ENCODE data around the gene HCCS. TPM values are rescaled to one million over a fixed set of nuclear protein-coding genes. Genes with fewer than 3 reads are reported as not detected.
"Not testable (repeated sequence)": the region's sequence is repeated elsewhere in the genome, so short reads cannot be mapped to it uniquely, and the experiment has no call there.

Gene HCCS
- total and polyA plus RNA-seq, 2 donors, result 15.3 to 15.7 TPM

DNA sequence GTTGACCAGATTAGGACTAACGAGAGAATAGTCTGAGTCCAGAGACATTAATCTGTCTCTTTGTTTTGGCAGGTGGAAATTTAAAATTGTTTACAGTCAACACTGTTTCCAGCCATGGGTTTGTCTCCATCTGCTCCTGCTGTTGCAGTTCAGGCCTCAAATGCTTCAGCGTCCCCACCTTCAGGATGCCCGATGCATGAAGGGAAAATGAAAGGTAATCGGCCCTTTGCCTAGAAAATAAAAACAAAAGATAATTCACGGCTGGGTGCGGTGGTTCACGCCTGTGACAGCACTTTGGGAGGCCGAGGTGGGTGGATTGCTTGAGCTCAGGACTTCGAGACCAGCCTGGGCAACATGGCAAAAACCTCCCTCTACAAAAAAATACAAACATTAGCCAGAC is 815 bp downstream of the HCCS start:
- Histone ChIP-seq H3K4me1 (ENCODE audit: control insufficient read depth in 2 of 2, insufficient read depth in 2 of 2, low read length in 2 of 2) (peaks cover 0 to 5% of the 10 kb centered on the region in 2 donors), H3K27me3 (ENCODE audit: control insufficient read depth in 2 of 2, insufficient read depth in 1 of 2, low read length in 1 of 2) (no peaks in the 10 kb centered on the region), H3K36me3 (ENCODE audit: control insufficient read depth in 2 of 2, insufficient read depth in 2 of 2, low read length in 1 of 2) (peaks cover 22% of the 10 kb centered on the region in 2 donors), H3K27ac (ENCODE audit: low read depth in 1 of 2, low read length in 1 of 2) (peak overlapping the region in 1 of 2 donors; percentile 46), H3K4me3 (ENCODE audit: low read length in 2 of 2) (peak overlapping the region; percentile 68 to 84), H3K9me3 (ENCODE audit: control insufficient read depth in 2 of 2, insufficient read depth in 1 of 2, low read length in 1 of 2) (peaks cover 0 to 2% of the 10 kb centered on the region in 2 donors)
- 71% methylated on average over 9 of the region's 9 CpGs for WGBS
- no peak for DNase-seq (ENCODE audit: low read depth in 6 of 9, low spot score in 9 of 9)

GRCh38 chrX:11113731-11114130 is 2.6 kb downstream of the HCCS start:
- Histone ChIP-seq H3K4me3 (ENCODE audit: low read length in 2 of 2) (no peak overlapping the region), H3K9me3 (ENCODE audit: control insufficient read depth in 2 of 2, insufficient read depth in 1 of 2, low read length in 1 of 2) (peaks cover 0 to 2% of the 10 kb centered on the region in 2 donors), H3K4me1 (ENCODE audit: control insufficient read depth in 2 of 2, insufficient read depth in 2 of 2, low read length in 2 of 2) (peaks cover 0 to 5% of the 10 kb centered on the region in 2 donors), H3K27ac (ENCODE audit: low read depth in 1 of 2, low read length in 1 of 2) (no peak overlapping the region), H3K36me3 (ENCODE audit: control insufficient read depth in 2 of 2, insufficient read depth in 2 of 2, low read length in 1 of 2) (peaks cover 27 to 35% of the 10 kb centered on the region in 2 donors), H3K27me3 (ENCODE audit: control insufficient read depth in 2 of 2, insufficient read depth in 1 of 2, low read length in 1 of 2) (no peaks in the 10 kb centered on the region)
- no peak for DNase-seq (ENCODE audit: low read depth in 6 of 9, low spot score in 9 of 9)

DNA sequence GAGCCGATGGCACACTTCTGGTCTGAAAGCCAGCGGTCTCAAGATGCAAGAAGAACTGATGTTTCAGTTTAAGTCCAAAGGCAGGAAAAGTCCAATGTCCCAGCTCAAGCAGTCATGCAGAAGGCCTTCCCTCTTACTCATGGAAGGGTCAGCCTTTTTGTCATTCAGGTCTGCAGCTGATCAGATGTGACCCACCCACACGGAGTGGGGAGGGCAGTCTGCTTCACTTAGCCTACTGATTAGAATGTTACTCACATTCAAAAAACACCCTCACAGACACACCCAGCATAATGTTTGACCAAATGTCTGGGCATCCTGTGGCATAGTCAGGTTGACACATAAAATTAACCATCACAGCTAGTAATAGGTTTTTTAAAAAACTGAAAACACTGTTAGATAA is 6.6 kb downstream of the HCCS start:
- Histone ChIP-seq H3K27me3 (ENCODE audit: control insufficient read depth in 2 of 2, insufficient read depth in 1 of 2, low read length in 1 of 2) (no peaks in the 10 kb centered on the region), H3K9me3 (ENCODE audit: control insufficient read depth in 2 of 2, insufficient read depth in 1 of 2, low read length in 1 of 2) (no peaks in the 10 kb centered on the region), H3K27ac (ENCODE audit: low read depth in 1 of 2, low read length in 1 of 2) (no peak overlapping the region), H3K4me1 (ENCODE audit: control insufficient read depth in 2 of 2, insufficient read depth in 2 of 2, low read length in 2 of 2) (no peaks in the 10 kb centered on the region), H3K4me3 (ENCODE audit: low read length in 2 of 2) (no peak overlapping the region), H3K36me3 (ENCODE audit: control insufficient read depth in 2 of 2, insufficient read depth in 2 of 2, low read length in 1 of 2) (peaks cover 44 to 64% of the 10 kb centered on the region in 2 donors)
- no peak for DNase-seq (ENCODE audit: low read depth in 6 of 9, low spot score in 9 of 9)
- WGBS, result 100% methylated on average over 3 of the region's 3 CpGs

DNA sequence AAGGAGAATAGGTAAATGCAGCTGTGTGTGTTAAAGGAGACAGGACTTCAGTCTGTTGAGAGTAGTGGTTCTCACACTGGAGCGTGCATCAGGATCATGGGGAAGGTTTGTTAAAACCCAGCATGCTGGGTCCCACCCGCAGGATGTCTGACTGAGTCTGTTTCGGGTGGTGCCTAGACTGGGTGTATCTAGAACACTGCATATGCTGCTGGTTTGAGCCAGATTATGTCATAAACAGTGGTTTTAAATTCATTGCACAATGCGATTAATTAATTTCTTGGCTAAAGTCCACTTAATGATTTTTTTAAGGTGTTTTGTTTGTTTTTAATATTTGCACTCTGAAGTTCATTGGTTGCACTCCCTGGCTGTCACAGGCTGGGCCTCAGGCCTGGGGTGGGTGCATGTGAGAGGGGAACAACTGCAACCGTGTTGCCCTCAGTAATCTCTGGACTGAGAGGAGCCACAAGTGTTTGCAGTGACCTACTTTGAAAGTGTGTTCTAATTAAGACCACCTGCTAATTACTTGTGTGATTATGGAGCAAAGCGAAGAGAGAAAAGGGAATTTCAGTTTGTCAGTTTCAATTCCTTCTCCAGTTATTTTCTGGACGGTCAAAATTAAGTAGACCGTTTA is 8.3 kb downstream of the HCCS start:
- Histone ChIP-seq H3K27me3 (ENCODE audit: control insufficient read depth in 2 of 2, insufficient read depth in 1 of 2, low read length in 1 of 2) (no peaks in the 10 kb centered on the region), H3K4me1 (ENCODE audit: control insufficient read depth in 2 of 2, insufficient read depth in 2 of 2, low read length in 2 of 2) (no peaks in the 10 kb centered on the region), H3K27ac (ENCODE audit: low read depth in 1 of 2, low read length in 1 of 2) (no peak overlapping the region), H3K36me3 (ENCODE audit: control insufficient read depth in 2 of 2, insufficient read depth in 2 of 2, low read length in 1 of 2) (peaks cover 40 to 64% of the 10 kb centered on the region in 2 donors), H3K9me3 (ENCODE audit: control insufficient read depth in 2 of 2, insufficient read depth in 1 of 2, low read length in 1 of 2) (no peaks in the 10 kb centered on the region), H3K4me3 (ENCODE audit: low read length in 2 of 2) (no peak overlapping the region)
- no peak for DNase-seq (ENCODE audit: low read depth in 6 of 9, low spot score in 9 of 9)
- WGBS, result 96% methylated on average over 8 of the region's 8 CpGs

DNA sequence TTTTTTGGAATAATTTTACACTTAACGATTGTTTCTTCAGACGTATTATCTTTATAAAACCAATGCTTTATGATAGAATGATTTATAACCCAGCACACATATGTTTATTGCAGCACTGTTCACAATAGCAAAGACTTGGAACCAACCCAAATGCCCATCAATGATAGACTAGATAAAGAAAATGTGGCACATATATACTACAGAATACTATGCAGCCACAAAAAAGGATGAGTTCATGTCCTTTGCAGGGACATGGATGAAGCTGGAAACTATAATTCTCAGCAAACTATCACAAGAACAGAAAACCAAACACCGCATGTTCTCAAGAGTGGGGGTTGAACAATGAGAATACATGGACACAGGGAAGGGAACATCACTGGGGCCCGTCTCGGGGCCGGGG is 12.0 kb downstream of the HCCS start:
- not testable (repeated sequence) for DNase-seq (ENCODE audit: low read depth in 6 of 9, low spot score in 9 of 9)

DNA sequence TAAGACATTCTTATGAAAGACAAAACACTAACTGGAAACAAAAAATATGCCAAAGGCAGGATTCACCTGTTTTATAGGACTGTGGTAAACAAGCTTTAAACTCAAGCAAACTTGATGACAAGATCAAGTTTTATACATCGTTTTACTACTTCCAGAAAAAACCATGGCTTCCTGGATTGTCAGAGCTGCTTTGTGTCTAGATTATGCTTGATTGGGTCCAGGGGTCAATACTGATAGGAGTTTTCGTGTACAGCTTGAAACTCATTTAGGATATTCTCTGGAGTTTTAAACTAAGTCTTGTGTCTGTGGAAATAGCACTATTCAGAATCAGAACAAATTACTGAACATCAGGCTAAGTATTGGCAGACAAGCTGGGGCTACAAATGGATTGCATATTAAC is 13.0 kb downstream of the HCCS start:
- Histone ChIP-seq H3K27ac (ENCODE audit: low read depth in 1 of 2, low read length in 1 of 2) (no peak overlapping the region), H3K27me3 (ENCODE audit: control insufficient read depth in 2 of 2, insufficient read depth in 1 of 2, low read length in 1 of 2) (no peaks in the 10 kb centered on the region), H3K4me1 (ENCODE audit: control insufficient read depth in 2 of 2, insufficient read depth in 2 of 2, low read length in 2 of 2) (no peaks in the 10 kb centered on the region), H3K4me3 (ENCODE audit: low read length in 2 of 2) (no peak overlapping the region), H3K36me3 (ENCODE audit: control insufficient read depth in 2 of 2, insufficient read depth in 2 of 2, low read length in 1 of 2) (peaks cover 13 to 25% of the 10 kb centered on the region in 2 donors), H3K9me3 (ENCODE audit: control insufficient read depth in 2 of 2, insufficient read depth in 1 of 2, low read length in 1 of 2) (no peaks in the 10 kb centered on the region)
- DNase-seq (ENCODE audit: low read depth in 6 of 9, low spot score in 9 of 9), result no peak
- 86% methylated on average over 2 of the region's 2 CpGs for WGBS

More for the DNA sequence above, 12.0 kb downstream of the HCCS start:
- H3K9me3 ChIP-seq (ENCODE audit: control insufficient read depth in 2 of 2, insufficient read depth in 1 of 2, low read length in 1 of 2); H3K27ac ChIP-seq (ENCODE audit: low read depth in 1 of 2, low read length in 1 of 2); H3K27me3 ChIP-seq (ENCODE audit: control insufficient read depth in 2 of 2, insufficient read depth in 1 of 2, low read length in 1 of 2); H3K4me3 ChIP-seq (ENCODE audit: low read length in 2 of 2); H3K4me1 ChIP-seq (ENCODE audit: control insufficient read depth in 2 of 2, insufficient read depth in 2 of 2, low read length in 2 of 2): not testable (repeated sequence)
- peaks cover 17 to 34% of the 10 kb centered on the region in 2 donors for H3K36me3 ChIP-seq (ENCODE audit: control insufficient read depth in 2 of 2, insufficient read depth in 2 of 2, low read length in 1 of 2)
- 99% methylated on average over 5 of the region's 6 CpGs for WGBS

GRCh38 chrX:11125060-11125459 is 13.9 kb downstream of the HCCS start:
- Histone ChIP-seq H3K36me3 (ENCODE audit: control insufficient read depth in 2 of 2, insufficient read depth in 2 of 2, low read length in 1 of 2) (peaks cover 9 to 16% of the 10 kb centered on the region in 2 donors), H3K4me1 (ENCODE audit: control insufficient read depth in 2 of 2, insufficient read depth in 2 of 2, low read length in 2 of 2) (no peaks in the 10 kb centered on the region), H3K27ac (ENCODE audit: low read depth in 1 of 2, low read length in 1 of 2) (no peak overlapping the region), H3K9me3 (ENCODE audit: control insufficient read depth in 2 of 2, insufficient read depth in 1 of 2, low read length in 1 of 2) (no peaks in the 10 kb centered on the region), H3K4me3 (ENCODE audit: low read length in 2 of 2) (no peak overlapping the region), H3K27me3 (ENCODE audit: control insufficient read depth in 2 of 2, insufficient read depth in 1 of 2, low read length in 1 of 2) (no peaks in the 10 kb centered on the region)
- 98% methylated on average over 5 of the region's 5 CpGs for WGBS
- DNase-seq (ENCODE audit: low read depth in 6 of 9, low spot score in 9 of 9), result no peak

DNA sequence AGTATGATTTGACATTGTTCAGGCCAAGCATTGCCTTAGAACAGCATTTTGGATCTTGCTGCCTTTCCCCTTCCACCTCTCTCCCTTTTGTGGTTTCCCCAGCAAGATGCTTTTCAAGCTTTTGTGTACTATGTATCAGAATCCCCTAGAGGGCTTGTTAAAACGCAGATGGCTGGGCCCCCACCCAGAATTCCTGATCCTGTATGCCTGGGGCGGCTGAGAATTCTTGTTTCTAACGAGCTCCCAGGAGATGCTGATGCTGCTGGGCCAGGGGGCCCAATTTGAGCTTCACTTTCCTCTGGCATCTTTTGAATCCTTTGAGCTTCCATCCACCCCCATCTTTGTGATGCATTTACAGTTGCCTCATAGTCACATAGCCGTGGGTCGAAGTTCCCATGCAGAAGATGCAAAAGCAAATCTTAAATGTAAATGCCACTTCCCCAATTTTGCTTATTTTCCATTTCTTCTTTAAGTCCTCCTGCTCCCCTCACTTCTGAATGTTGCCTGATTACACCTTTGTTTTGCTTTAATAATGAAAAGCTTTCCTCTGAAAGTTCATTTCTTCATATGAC is 18.5 kb downstream of the HCCS start:
- H3K36me3 ChIP-seq (ENCODE audit: control insufficient read depth in 2 of 2, insufficient read depth in 2 of 2, low read length in 1 of 2), result no peaks in the 10 kb centered on the region
- no peaks in the 10 kb centered on the region for H3K4me1 ChIP-seq (ENCODE audit: control insufficient read depth in 2 of 2, insufficient read depth in 2 of 2, low read length in 2 of 2)
- no peak for DNase-seq (ENCODE audit: low read depth in 6 of 9, low spot score in 9 of 9)
- WGBS, result 91% methylated on average over 5 of the region's 5 CpGs
- H3K27me3 ChIP-seq (ENCODE audit: control insufficient read depth in 2 of 2, insufficient read depth in 1 of 2, low read length in 1 of 2), result no peaks in the 10 kb centered on the region
- H3K9me3 ChIP-seq (ENCODE audit: control insufficient read depth in 2 of 2, insufficient read depth in 1 of 2, low read length in 1 of 2), result no peaks in the 10 kb centered on the region
- no peak overlapping the region for H3K27ac ChIP-seq (ENCODE audit: low read depth in 1 of 2, low read length in 1 of 2)
- H3K4me3 ChIP-seq (ENCODE audit: low read length in 2 of 2), result no peak overlapping the region

DNA sequence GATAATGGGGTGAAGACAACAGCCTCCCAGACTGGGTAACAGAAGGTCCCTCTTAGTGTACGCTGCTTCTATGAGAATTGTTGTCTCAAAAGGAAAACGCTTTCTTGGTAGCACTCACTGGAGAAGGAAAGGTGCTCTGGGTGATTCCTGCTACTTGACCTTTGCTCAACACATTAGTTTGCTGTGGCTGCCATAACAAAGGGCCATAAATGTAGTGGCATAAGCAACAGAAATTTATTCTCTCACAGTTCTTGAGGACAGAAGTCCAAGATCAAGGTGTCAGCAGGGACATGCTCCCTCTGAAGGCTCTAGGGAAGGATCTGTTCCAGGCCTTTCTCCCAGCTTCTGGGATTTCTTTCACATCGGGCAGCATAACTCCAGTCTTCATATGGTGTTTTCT is 19.0 kb downstream of the HCCS start:
- H3K36me3 ChIP-seq (ENCODE audit: control insufficient read depth in 2 of 2, insufficient read depth in 2 of 2, low read length in 1 of 2), result no peaks in the 10 kb centered on the region
- H3K27me3 ChIP-seq (ENCODE audit: control insufficient read depth in 2 of 2, insufficient read depth in 1 of 2, low read length in 1 of 2), result no peaks in the 10 kb centered on the region
- H3K4me1 ChIP-seq (ENCODE audit: control insufficient read depth in 2 of 2, insufficient read depth in 2 of 2, low read length in 2 of 2), result no peaks in the 10 kb centered on the region
- H3K4me3 ChIP-seq (ENCODE audit: low read length in 2 of 2), result no peak overlapping the region
- WGBS, result 97% methylated on average over 3 of the region's 3 CpGs
- H3K9me3 ChIP-seq (ENCODE audit: control insufficient read depth in 2 of 2, insufficient read depth in 1 of 2, low read length in 1 of 2), result no peaks in the 10 kb centered on the region
- no peak for DNase-seq (ENCODE audit: low read depth in 6 of 9, low spot score in 9 of 9)
- no peak overlapping the region for H3K27ac ChIP-seq (ENCODE audit: low read depth in 1 of 2, low read length in 1 of 2)
